ENCODE results near the gene CDYL2.

DNA sequence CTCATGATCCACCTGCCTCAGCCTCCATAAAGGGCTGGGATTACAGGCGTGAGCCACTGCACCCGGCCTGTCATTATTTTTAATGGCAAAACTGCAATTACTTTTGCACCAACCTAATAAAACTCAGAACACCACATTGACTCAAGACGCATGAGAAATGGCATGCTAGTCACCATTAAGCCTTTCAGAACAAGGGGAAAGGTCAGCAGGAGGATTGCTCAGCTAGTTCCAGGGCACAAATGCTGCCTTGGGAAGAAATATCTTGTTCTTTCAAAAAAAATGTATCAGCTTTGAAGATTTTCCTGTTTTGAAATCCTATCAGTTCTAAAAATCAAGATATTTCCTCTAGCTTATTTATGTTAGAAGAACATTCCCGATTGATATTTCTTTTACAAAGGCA lies 32.4 kb upstream of the CDYL2 start:
- TF ChIP-seq, protein P1, sequence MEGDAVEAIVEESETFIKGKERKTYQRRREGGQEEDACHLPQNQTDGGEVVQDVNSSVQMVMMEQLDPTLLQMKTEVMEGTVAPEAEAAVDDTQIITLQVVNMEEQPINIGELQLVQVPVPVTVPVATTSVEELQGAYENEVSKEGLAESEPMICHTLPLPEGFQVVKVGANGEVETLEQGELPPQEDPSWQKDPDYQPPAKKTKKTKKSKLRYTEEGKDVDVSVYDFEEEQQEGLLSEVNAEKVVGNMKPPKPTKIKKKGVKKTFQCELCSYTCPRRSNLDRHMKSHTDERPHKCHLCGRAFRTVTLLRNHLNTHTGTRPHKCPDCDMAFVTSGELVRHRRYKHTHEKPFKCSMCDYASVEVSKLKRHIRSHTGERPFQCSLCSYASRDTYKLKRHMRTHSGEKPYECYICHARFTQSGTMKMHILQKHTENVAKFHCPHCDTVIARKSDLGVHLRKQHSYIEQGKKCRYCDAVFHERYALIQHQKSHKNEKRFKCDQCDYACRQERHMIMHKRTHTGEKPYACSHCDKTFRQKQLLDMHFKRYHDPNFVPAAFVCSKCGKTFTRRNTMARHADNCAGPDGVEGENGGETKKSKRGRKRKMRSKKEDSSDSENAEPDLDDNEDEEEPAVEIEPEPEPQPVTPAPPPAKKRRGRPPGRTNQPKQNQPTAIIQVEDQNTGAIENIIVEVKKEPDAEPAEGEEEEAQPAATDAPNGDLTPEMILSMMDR (IDR thresholded peaks at IDR 0.05; ENCODE audit: insufficient read depth, low read depth, low read length) = no peak
- no peak for TF ChIP-seq EZH2 (IDR thresholded peaks at IDR 0.05; ENCODE audit: insufficient read depth, low read length)
